ENCODE data around the gene ANKRD17.

DNA sequence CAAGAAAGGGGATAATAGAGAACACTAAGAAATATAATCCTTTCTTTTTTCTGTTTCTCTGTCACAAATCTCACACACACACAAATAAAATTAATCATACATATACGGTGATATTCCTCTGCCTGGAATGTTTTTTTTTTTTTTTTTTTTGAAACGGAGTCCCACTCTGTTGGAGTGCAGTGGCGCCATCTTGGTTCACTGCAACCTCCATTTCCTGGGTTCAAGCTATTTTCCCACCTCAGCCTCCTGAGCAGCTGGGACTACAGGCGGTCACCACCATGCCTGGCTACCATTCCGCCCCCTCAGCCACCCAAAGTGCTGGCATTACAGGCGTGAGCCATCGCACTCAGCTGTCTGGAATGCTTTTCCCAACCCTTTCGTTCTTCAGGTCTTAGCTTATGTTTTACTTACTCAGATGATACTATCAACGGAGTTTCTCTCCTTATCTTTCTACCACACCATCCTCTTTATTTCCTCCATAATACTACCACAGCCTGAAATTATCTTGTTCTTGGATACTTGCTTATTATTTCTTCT, 69.3 kb downstream of the ANKRD17 start:
- TF ChIP-seq CTCF (tag by site-specific recombination; IDR thresholded peaks at IDR 0.05) (no peak), ZBTB7A (tag by site-specific recombination; IDR thresholded peaks at IDR 0.05; ENCODE audit: low read depth) (no peak), ZNF274 (IDR thresholded peaks at IDR 0.05; ENCODE audit: low read length) (no peak), ZNF274 (tag by site-specific recombination; IDR thresholded peaks at IDR 0.05; ENCODE audit: borderline replicate concordance) (no peak), YY1 (tag by site-specific recombination; IDR thresholded peaks at IDR 0.05) (no peak), ZNF558 (tag by site-specific recombination; IDR thresholded peaks at IDR 0.05) (no peak), ZNF146 (tag by site-specific recombination; IDR thresholded peaks at IDR 0.05) (no peak)
- TF ChIP-seq, protein P1, sequence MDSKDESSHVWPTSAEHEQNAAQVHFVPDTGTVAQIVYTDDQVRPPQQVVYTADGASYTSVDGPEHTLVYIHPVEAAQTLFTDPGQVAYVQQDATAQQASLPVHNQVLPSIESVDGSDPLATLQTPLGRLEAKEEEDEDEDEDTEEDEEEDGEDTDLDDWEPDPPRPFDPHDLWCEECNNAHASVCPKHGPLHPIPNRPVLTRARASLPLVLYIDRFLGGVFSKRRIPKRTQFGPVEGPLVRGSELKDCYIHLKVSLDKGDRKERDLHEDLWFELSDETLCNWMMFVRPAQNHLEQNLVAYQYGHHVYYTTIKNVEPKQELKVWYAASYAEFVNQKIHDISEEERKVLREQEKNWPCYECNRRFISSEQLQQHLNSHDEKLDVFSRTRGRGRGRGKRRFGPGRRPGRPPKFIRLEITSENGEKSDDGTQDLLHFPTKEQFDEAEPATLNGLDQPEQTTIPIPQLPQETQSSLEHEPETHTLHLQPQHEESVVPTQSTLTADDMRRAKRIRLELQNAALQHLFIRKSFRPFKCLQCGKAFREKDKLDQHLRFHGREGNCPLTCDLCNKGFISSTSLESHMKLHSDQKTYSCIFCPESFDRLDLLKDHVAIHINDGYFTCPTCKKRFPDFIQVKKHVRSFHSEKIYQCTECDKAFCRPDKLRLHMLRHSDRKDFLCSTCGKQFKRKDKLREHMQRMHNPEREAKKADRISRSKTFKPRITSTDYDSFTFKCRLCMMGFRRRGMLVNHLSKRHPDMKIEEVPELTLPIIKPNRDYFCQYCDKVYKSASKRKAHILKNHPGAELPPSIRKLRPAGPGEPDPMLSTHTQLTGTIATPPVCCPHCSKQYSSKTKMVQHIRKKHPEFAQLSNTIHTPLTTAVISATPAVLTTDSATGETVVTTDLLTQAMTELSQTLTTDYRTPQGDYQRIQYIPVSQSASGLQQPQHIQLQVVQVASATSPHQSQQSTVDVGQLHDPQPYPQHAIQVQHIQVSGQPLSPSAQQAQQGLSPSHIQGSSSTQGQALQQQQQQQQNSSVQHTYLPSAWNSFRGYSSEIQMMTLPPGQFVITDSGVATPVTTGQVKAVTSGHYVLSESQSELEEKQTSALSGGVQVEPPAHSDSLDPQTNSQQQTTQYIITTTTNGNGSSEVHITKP (tag by site-specific recombination; IDR thresholded peaks at IDR 0.05), result no peak
- TF ChIP-seq, protein P2, sequence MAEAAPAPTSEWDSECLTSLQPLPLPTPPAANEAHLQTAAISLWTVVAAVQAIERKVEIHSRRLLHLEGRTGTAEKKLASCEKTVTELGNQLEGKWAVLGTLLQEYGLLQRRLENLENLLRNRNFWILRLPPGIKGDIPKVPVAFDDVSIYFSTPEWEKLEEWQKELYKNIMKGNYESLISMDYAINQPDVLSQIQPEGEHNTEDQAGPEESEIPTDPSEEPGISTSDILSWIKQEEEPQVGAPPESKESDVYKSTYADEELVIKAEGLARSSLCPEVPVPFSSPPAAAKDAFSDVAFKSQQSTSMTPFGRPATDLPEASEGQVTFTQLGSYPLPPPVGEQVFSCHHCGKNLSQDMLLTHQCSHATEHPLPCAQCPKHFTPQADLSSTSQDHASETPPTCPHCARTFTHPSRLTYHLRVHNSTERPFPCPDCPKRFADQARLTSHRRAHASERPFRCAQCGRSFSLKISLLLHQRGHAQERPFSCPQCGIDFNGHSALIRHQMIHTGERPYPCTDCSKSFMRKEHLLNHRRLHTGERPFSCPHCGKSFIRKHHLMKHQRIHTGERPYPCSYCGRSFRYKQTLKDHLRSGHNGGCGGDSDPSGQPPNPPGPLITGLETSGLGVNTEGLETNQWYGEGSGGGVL (tag by site-specific recombination; IDR thresholded peaks at IDR 0.05), result no peak
- TF ChIP-seq, protein P3, sequence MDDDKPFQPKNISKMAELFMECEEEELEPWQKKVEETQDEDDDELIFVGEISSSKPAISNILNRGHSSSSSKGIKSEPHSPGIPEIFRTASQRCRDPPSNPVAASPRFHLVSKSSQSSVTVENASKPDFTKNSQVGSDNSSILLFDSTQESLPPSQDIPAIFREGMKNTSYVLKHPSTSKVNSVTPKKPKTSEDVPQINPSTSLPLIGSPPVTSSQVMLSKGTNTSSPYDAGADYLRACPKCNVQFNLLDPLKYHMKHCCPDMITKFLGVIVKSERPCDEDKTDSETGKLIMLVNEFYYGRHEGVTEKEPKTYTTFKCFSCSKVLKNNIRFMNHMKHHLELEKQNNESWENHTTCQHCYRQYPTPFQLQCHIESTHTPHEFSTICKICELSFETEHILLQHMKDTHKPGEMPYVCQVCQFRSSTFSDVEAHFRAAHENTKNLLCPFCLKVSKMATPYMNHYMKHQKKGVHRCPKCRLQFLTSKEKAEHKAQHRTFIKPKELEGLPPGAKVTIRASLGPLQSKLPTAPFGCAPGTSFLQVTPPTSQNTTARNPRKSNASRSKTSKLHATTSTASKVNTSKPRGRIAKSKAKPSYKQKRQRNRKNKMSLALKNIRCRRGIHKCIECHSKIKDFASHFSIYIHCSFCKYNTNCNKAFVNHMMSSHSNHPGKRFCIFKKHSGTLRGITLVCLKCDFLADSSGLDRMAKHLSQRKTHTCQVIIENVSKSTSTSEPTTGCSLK (tag by site-specific recombination; IDR thresholded peaks at IDR 0.05), result no peak
- TF ChIP-seq, protein P4, sequence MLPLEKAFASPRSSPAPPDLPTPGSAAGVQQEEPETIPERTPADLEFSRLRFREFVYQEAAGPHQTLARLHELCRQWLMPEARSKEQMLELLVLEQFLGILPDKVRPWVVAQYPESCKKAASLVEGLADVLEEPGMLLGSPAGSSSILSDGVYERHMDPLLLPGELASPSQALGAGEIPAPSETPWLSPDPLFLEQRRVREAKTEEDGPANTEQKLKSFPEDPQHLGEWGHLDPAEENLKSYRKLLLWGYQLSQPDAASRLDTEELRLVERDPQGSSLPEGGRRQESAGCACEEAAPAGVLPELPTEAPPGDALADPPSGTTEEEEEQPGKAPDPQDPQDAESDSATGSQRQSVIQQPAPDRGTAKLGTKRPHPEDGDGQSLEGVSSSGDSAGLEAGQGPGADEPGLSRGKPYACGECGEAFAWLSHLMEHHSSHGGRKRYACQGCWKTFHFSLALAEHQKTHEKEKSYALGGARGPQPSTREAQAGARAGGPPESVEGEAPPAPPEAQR (tag by site-specific recombination; IDR thresholded peaks at IDR 0.05), result no peak
